ENCODE data around the gene ALDH1L2. TPM values are rescaled to one million over a fixed set of nuclear protein-coding genes. Genes with fewer than 3 reads are reported as not detected.
A peak's percentile ranks its signal among the peaks of the same experiment; 100 is the strongest.
"Not testable (repeated sequence)": the region's sequence is repeated elsewhere in the genome, so short reads cannot be mapped to it uniquely, and the experiment has no call there.

The ALDH1L2 gene
- total RNA-seq, 2 donors from 2014 or later, result 0.35 to 2.8 TPM

DNA sequence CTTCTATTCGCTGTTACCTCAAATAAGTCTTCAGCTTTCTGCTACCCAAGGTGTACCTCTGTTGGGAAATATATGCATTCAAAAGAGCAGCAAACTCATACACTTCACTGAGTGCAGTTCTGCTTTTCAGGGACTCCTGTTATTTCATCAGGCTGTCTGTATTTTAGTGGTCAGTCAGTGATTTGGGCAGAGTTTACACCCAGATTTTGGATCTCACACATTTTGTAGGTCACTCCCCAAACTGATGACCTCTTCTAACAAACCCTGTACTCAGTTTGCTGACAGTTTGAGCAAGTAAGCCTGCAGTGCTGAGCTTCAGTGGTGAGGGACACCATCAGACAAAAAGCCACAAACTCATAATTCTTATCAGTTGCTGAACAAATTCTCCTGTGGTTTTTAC lies 15.1 kb upstream of the ALDH1L2 start:
- Mint-ChIP-seq H3K4me3 (no peak overlapping the region), H3K27ac (no peak overlapping the region), H3K36me3 (ENCODE audit: low read depth) (no peaks in the 10 kb centered on the region), H3K27me3 (peaks cover 16% of the 10 kb centered on the region), H3K9me3 (peaks cover 6% of the 10 kb centered on the region), H3K4me1 (no peaks in the 10 kb centered on the region)
- ATAC-seq (replicated peaks), result no peak

DNA sequence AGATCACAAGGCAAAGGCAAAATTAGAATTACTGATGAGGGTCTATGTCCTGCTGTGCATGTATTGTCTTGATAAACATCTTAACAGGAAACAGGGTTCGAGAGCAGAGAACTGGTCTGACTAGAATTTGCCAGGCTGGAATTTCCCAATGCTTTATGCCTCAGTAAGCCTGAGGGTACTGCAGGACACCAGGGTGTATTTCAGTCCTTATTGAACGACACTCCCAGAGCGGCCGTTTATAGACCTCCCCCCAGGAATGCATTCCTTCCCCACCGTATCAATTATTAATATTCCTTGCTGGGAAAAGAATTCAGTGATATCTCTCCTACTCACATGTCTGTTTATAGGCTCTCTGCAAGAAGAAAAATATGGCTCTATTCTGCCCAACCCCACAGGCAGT lies 11.1 kb upstream of the ALDH1L2 start:
- H3K27me3 Mint-ChIP-seq, result peaks cover 24% of the 10 kb centered on the region
- H3K4me1 Mint-ChIP-seq; ATAC-seq (replicated peaks); H3K36me3 Mint-ChIP-seq (ENCODE audit: low read depth); H3K27ac Mint-ChIP-seq; H3K9me3 Mint-ChIP-seq; H3K4me3 Mint-ChIP-seq: not testable (repeated sequence)

DNA sequence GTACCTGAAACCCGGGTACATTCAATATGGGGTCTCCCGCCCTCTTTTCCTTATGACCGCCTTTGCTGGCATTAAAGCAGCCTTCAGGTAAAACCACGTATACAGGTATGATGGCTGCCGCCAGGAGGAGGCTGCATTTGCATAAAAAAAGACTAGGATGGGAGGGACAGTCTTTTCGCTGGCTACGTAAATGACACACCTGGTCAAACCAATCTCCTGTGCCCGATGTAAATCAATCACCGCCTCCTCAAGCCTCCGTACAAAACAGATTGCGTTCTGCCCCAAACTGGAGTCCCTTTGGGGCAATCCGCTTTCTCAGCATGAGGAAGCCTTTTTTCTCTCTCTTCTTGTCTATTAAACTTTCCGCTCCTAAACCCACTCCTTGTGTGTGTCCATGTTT lies 8.1 kb upstream of the ALDH1L2 start:
- Mint-ChIP-seq H3K4me1 (no peaks in the 10 kb centered on the region), H3K9me3 (peaks cover 3% of the 10 kb centered on the region), H3K4me3 (no peak overlapping the region), H3K27me3 (peaks cover 16% of the 10 kb centered on the region), H3K36me3 (ENCODE audit: low read depth) (no peaks in the 10 kb centered on the region), H3K27ac (no peak overlapping the region)
- no peak for ATAC-seq (replicated peaks)

GRCh38 chr12:105091476-105092206 lies 7.4 kb upstream of the ALDH1L2 start:
- H3K4me1 Mint-ChIP-seq, result no peaks in the 10 kb centered on the region
- H3K27ac Mint-ChIP-seq, result no peak overlapping the region
- no peak for ATAC-seq (replicated peaks)
- no peak overlapping the region for H3K4me3 Mint-ChIP-seq
- peaks cover 16% of the 10 kb centered on the region for H3K27me3 Mint-ChIP-seq
- peaks cover 3% of the 10 kb centered on the region for H3K9me3 Mint-ChIP-seq
- H3K36me3 Mint-ChIP-seq (ENCODE audit: low read depth), result no peaks in the 10 kb centered on the region

- Mint-ChIP-seq H3K9me3 (no peaks in the 10 kb centered on the region), H3K4me3 (no peak overlapping the region), H3K27me3 (peaks cover 20% of the 10 kb centered on the region), H3K27ac (no peak overlapping the region), H3K4me1 (no peaks in the 10 kb centered on the region), H3K36me3 (ENCODE audit: low read depth) (no peaks in the 10 kb centered on the region)
- no peak for ATAC-seq (replicated peaks)
Measured at GRCh38 chr12:105090361-105090760, 6.1 kb upstream of the ALDH1L2 start.

GRCh38 chr12:105089817-105090216 lies 5.6 kb upstream of the ALDH1L2 start:
- Mint-ChIP-seq H3K4me1 (no peaks in the 10 kb centered on the region), H3K36me3 (ENCODE audit: low read depth) (no peaks in the 10 kb centered on the region), H3K9me3 (no peaks in the 10 kb centered on the region)

DNA sequence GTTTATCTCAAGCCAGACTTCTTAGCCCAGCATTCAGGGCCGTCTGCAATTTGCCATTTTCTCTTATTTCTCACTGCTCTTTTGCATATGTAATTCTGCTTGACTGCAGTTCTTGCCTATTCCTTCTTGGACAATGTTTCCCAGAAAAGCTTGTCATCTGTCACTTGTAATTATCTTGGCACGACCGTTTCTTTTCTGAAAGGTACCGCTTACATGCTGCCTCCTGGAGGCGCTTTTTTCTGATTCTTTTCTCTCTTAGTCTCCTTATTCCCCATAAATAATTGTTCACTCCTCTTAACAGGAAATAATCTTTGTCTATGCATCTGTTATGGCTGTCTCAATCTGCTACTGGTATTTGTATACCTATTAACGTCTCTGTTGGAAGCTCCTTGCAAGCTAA lies 1.2 kb upstream of the ALDH1L2 start:
- Mint-ChIP-seq H3K27me3 (peaks cover 28% of the 10 kb centered on the region), H3K9me3 (no peaks in the 10 kb centered on the region), H3K36me3 (ENCODE audit: low read depth) (no peaks in the 10 kb centered on the region), H3K27ac (no peak overlapping the region), H3K4me1 (peaks cover 6% of the 10 kb centered on the region), H3K4me3 (peak overlapping the region; percentile 24)
- no peak for ATAC-seq (replicated peaks)

More at GRCh38 chr12:105089817-105090216, 5.6 kb upstream of the ALDH1L2 start:
- no peak overlapping the region for H3K27ac Mint-ChIP-seq
- peaks cover 20% of the 10 kb centered on the region for H3K27me3 Mint-ChIP-seq
- no peak overlapping the region for H3K4me3 Mint-ChIP-seq
- ATAC-seq (replicated peaks), result no peak

DNA sequence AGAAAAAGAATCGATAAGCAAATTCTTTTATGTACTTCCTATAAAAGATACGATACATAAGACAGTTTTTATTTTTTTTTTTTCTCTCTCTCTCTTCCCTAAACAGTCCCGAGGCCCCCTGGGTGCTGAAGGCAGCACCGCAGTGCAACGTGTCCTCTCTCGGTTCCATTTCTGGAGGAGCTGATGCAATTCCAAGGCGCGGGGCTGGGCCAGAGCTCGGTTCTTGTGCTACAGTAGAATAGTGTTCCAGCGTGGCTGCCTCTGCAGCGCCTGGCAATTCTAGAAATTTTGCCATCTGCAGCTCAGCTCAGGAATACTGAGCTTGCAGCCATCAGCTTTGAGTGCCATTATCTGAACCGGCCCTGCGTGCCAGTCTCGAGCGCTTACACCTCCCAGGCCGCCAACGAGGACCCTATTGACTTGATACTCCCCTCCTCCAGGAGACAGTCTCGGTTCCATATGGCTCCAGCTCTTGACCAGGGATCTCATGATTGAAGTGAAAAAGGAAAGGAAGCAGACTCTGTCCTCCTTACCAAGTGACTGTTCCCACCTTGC lies 630 bp downstream of the ALDH1L2 start:
- Mint-ChIP-seq H3K27ac (no peak overlapping the region), H3K36me3 (ENCODE audit: low read depth) (no peaks in the 10 kb centered on the region), H3K4me3 (peak overlapping the region; percentile 63), H3K4me1 (peaks cover 6% of the 10 kb centered on the region), H3K27me3 (peaks cover 29% of the 10 kb centered on the region), H3K9me3 (no peaks in the 10 kb centered on the region)
- no peak for ATAC-seq (replicated peaks)

DNA sequence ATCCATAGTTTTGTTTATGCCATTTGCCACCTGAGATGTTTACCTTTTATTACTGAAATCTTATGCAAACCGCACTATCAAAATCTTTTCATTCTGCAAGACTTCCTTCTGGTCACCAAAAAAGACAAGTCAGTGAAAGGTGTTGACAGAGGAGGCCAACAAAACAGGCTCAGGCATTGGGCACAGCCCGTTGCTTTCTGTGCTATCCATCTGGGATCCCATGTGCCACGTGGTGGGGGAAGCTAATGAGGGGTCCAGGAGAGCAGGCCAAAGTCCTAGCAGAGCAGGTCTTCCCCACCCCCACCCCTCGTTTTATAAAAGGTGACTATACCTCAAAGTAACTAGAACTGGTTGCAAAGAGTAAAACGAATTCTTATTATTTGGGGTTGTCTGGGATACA lies 1.2 kb downstream of the ALDH1L2 start:
- H3K4me3 Mint-ChIP-seq, result no peak overlapping the region
- peaks cover 6% of the 10 kb centered on the region for H3K4me1 Mint-ChIP-seq

DNA sequence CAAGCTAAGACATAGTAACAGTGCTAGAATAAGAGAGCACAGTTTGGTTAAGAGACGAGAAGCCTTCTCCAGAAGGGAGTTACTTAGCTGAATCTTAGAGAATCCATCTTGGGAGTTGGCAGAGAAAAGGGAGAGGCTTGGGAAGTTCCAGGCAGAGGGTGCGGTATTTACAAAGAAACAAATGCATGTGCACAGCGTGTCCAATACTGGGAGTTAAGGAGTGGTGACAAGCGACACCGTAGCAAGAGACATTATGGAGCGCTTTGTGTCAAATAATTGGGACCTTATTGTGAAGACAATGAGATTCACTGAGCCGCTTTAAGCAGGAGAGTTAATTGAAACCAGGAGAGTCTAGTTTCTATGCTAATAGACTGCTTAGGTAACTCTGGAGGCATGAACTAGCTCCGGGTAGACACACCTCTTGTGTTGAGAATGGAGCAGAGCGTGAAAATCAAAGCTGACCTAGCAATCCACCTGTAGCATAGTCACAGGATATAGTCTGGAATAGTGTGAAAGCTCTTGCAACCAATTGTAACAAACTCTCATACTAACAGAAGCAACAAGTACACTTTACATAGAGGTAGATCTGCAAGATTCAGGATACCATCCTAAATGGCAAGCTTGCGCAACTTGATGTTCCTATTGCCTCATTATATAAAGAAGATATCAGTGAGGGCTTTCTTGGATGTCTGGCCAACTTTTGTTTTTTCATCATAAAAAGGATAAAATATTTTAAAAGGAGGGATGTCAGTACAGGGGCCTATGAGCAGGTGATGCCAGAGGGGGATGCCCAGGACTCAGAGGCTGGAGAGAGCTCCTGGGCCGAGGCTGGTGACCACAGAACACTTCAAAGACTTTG lies 5.3 kb downstream of the ALDH1L2 start:
- H3K4me3 Mint-ChIP-seq, result no peak overlapping the region
- H3K9me3 Mint-ChIP-seq, result no peaks in the 10 kb centered on the region
- H3K27me3 Mint-ChIP-seq, result peaks cover 24% of the 10 kb centered on the region
- H3K4me1 Mint-ChIP-seq, result peaks cover 5% of the 10 kb centered on the region
- no peaks in the 10 kb centered on the region for H3K36me3 Mint-ChIP-seq (ENCODE audit: low read depth)
- ATAC-seq (replicated peaks), result no peak
- no peak overlapping the region for H3K27ac Mint-ChIP-seq

More for the DNA sequence above, 1.2 kb downstream of the ALDH1L2 start:
- ATAC-seq (replicated peaks), result no peak
- no peaks in the 10 kb centered on the region for H3K9me3 Mint-ChIP-seq
- peaks cover 29% of the 10 kb centered on the region for H3K27me3 Mint-ChIP-seq
- no peak overlapping the region for H3K27ac Mint-ChIP-seq
- no peaks in the 10 kb centered on the region for H3K36me3 Mint-ChIP-seq (ENCODE audit: low read depth)

DNA sequence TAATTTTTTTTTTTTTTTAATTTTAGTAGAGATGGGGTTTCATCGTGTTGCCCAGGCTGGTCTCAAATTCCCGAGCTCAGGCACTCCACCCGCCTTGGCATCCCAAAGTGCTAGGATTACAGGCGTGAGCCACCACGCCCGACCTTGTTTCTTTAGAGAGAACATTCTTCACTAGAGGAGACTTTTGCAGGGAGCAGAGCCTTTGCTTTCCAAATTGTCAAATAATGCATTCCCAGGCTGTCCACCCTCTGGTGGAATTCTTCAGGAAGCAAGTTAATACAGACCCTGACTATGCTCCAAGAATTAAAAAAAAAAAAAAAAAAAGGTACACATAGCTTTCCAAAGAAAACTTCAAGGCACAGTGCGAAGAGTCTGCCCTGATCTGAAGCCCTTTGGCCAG lies 6.8 kb downstream of the ALDH1L2 start:
- H3K4me3 Mint-ChIP-seq, result no peak overlapping the region
- no peaks in the 10 kb centered on the region for H3K36me3 Mint-ChIP-seq (ENCODE audit: low read depth)
- peaks cover 12% of the 10 kb centered on the region for H3K27me3 Mint-ChIP-seq
- no peaks in the 10 kb centered on the region for H3K9me3 Mint-ChIP-seq
- H3K27ac Mint-ChIP-seq, result no peak overlapping the region
- no peak for ATAC-seq (replicated peaks)
- no peaks in the 10 kb centered on the region for H3K4me1 Mint-ChIP-seq

DNA sequence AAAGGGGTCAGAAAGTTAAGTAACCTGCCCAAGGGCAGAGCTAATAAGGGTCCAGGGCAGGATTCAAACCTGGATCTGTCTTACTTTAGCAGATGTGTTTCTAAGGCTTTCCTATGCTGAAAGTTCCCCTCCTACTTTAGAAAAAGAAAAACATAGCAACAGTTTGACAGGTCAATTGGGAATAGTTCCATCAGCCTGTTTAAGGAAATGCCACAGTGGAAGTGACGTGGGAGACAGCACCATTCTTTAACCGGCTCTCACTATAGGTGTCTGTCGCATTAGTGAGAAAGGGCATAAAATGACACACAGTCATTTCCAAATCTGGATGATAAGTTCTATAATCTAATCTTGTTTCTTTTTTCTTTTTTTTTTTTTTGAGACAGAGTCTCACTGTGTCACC lies 7.3 kb downstream of the ALDH1L2 start:
- peaks cover 8% of the 10 kb centered on the region for H3K27me3 Mint-ChIP-seq

GRCh38 chr12:105076098-105076497 lies 8.2 kb downstream of the ALDH1L2 start:
- H3K36me3 Mint-ChIP-seq (ENCODE audit: low read depth), result no peaks in the 10 kb centered on the region
- peaks cover 6% of the 10 kb centered on the region for H3K27me3 Mint-ChIP-seq
- H3K27ac Mint-ChIP-seq, result no peak overlapping the region
- H3K4me3 Mint-ChIP-seq, result no peak overlapping the region
- no peaks in the 10 kb centered on the region for H3K9me3 Mint-ChIP-seq
- no peak for ATAC-seq (replicated peaks)
- no peaks in the 10 kb centered on the region for H3K4me1 Mint-ChIP-seq

More for the DNA sequence above, 7.3 kb downstream of the ALDH1L2 start:
- Mint-ChIP-seq H3K9me3 (no peaks in the 10 kb centered on the region), H3K27ac (no peak overlapping the region), H3K4me1 (no peaks in the 10 kb centered on the region), H3K36me3 (ENCODE audit: low read depth) (no peaks in the 10 kb centered on the region), H3K4me3 (no peak overlapping the region)
- no peak for ATAC-seq (replicated peaks)

GRCh38 chr12:105072888-105073488 lies 11.3 kb downstream of the ALDH1L2 start:
- no peak overlapping the region for H3K4me3 Mint-ChIP-seq
- no peaks in the 10 kb centered on the region for H3K36me3 Mint-ChIP-seq (ENCODE audit: low read depth)
- H3K27me3 Mint-ChIP-seq, result peaks cover 4% of the 10 kb centered on the region
- H3K4me1 Mint-ChIP-seq, result no peaks in the 10 kb centered on the region
- no peak for ATAC-seq (replicated peaks)
- no peaks in the 10 kb centered on the region for H3K9me3 Mint-ChIP-seq
- no peak overlapping the region for H3K27ac Mint-ChIP-seq

All from activated T-helper 17 cell treated with anti-CD3 and anti-CD28 coated beads, Interleukin-2, amount 50 U/mL, for 72 hours (primary cell).